OCI-LY1 (cell line): Measurements from ENCODE around the gene PCED1B.

Experiments
- H2AFZ ChIP-seq: fragments of 200-600 bp; sonication (generic), shearing (Covaris generic); 2 replicates; pipeline ENCODE4 v1.6.0; 2014; ENCODE audit warnings: antibody characterized with exemption, mild to moderate bottlenecking, low read length
- H3F3A ChIP-seq: fragments of 200-600 bp; sonication (generic), shearing (Covaris generic); 2 replicates; pipeline ENCODE4 v1.6.0; 2014; ENCODE audit warnings: mild to moderate bottlenecking, antibody characterized with exemption, low read length, moderate library complexity; ENCODE audit not compliant: insufficient read depth
- H3K27ac ChIP-seq: fragments of 200-600 bp; sonication (generic); 2 replicates; pipeline ENCODE4 v1.5.1; 2014; ENCODE audit warnings: low read length, mixed run types, mild to moderate bottlenecking, low read depth; ENCODE audit not compliant: poor library complexity, severe bottlenecking
- H3K27me3 ChIP-seq: fragments of 200-600 bp; sonication (generic); 2 replicates; pipeline ENCODE4 v1.6.0; 2014; ENCODE audit warnings: antibody characterized with exemption, mild to moderate bottlenecking, low read length, moderate library complexity; ENCODE audit not compliant: insufficient read depth
- H3K36me3 ChIP-seq: fragments of 200-600 bp; sonication (generic); 2 replicates; pipeline ENCODE4 v1.6.1; 2014; ENCODE audit warnings: mild to moderate bottlenecking, antibody characterized with exemption, low read length, moderate library complexity, mixed read lengths; ENCODE audit not compliant: insufficient read depth
- H3K4me1 ChIP-seq: fragments of 200-600 bp; sonication (generic); 2 replicates; pipeline ENCODE4 v1.5.1; 2014; ENCODE audit warnings: mild to moderate bottlenecking, low read length, moderate library complexity; ENCODE audit not compliant: insufficient read depth, severe bottlenecking
- H3K4me2 ChIP-seq: fragments of 200-600 bp; sonication (generic), shearing (Covaris generic); 2 replicates; pipeline ENCODE4 v1.6.1; 2014; ENCODE audit warnings: low read length
- H3K4me3 ChIP-seq: fragments of 200-600 bp; sonication (generic); 2 replicates; pipeline ENCODE4 v1.5.1; 2014; ENCODE audit warnings: low read length, low read depth, mild to moderate bottlenecking, mixed read lengths; ENCODE audit not compliant: poor library complexity, severe bottlenecking
- H3K79me2 ChIP-seq: fragments of 200-600 bp; shearing (Covaris generic); 2 replicates; pipeline ENCODE4 v1.6.1; 2016; ENCODE audit warnings: mixed run types, low read length, mixed read lengths; ENCODE audit not compliant: insufficient read depth
- H3K9ac ChIP-seq: fragments of 200-600 bp; sonication (generic), shearing (Covaris generic); 2 replicates; pipeline ENCODE4 v1.6.1; 2014; ENCODE audit warnings: mild to moderate bottlenecking, low read length, mixed read lengths
- H3K9me2 ChIP-seq: fragments of 200-600 bp; sonication (generic), shearing (Covaris generic); 2 replicates; pipeline ENCODE4 v1.6.1; 2014; ENCODE audit warnings: low read depth, mild to moderate bottlenecking, low read length, mixed read lengths
- H3K9me3 ChIP-seq: fragments of 200-600 bp; shearing (Covaris generic); 2 replicates; pipeline ENCODE4 v1.6.1; 2014; ENCODE audit warnings: low read length, mixed read lengths
- H4K20me1 ChIP-seq: fragments of 200-600 bp; sonication (generic), shearing (Covaris generic); 2 replicates; pipeline ENCODE4 v1.6.0; 2016; ENCODE audit warnings: mild to moderate bottlenecking, low read length; ENCODE audit not compliant: insufficient read depth
- EZH2 ChIP-seq: fragments of 200-600 bp; sonication (generic), shearing (Covaris generic); IDR thresholded peaks from 2 replicates; pipeline ENCODE4 v1.8.0; 2017; ENCODE audit warnings: borderline replicate concordance, mixed run types, mild to moderate bottlenecking, antibody characterized with exemption, low read length, moderate library complexity, mixed read lengths
- TF ChIP-seq, protein P1 (sequence below): fragments of 200-600 bp; sonication (generic), shearing (Covaris generic); IDR thresholded peaks from 2 replicates; pipeline ENCODE4 v1.5.1; 2017; ENCODE audit warnings: mild to moderate bottlenecking, antibody characterized with exemption, low read length, moderate library complexity, mixed read lengths

PCED1B gene

DNA sequence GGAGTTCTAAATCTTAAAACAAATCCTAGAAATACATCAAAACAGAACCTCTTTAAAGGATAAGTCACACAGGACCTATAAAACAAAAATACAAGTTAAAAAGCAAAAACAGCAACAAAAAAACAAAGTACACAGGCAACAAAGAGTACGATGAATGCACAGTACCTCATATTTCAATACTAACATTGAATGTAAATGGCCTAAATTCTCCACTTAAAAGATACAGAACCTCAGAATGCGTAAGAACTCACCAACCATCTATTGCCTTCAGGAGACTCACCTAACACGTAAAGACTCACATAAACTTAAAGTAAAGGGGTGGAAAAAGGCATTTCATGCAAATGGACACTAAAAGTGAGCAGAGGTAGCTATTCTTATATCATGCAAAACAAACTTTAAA lies 172.5 kb downstream of the PCED1B start:
- no peaks in the 10 kb centered on the region for H4K20me1 ChIP-seq
- H3K4me1 ChIP-seq = no peaks in the 10 kb centered on the region
- H3K4me3 ChIP-seq = no peak overlapping the region
- H3K9ac ChIP-seq = no peak overlapping the region
- H3K79me2 ChIP-seq = no peaks in the 10 kb centered on the region
- H3K9me2 ChIP-seq = no peaks in the 10 kb centered on the region
- peaks cover 19% of the 10 kb centered on the region for H3K36me3 ChIP-seq
- no peak for TF ChIP-seq EZH2
- TF ChIP-seq, protein P1, sequence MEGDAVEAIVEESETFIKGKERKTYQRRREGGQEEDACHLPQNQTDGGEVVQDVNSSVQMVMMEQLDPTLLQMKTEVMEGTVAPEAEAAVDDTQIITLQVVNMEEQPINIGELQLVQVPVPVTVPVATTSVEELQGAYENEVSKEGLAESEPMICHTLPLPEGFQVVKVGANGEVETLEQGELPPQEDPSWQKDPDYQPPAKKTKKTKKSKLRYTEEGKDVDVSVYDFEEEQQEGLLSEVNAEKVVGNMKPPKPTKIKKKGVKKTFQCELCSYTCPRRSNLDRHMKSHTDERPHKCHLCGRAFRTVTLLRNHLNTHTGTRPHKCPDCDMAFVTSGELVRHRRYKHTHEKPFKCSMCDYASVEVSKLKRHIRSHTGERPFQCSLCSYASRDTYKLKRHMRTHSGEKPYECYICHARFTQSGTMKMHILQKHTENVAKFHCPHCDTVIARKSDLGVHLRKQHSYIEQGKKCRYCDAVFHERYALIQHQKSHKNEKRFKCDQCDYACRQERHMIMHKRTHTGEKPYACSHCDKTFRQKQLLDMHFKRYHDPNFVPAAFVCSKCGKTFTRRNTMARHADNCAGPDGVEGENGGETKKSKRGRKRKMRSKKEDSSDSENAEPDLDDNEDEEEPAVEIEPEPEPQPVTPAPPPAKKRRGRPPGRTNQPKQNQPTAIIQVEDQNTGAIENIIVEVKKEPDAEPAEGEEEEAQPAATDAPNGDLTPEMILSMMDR = no peak
- H2AFZ ChIP-seq = no peak overlapping the region
- H3K4me2 ChIP-seq = no peak overlapping the region
- H3K9me3 ChIP-seq = 0 out of 2 replicates have a peak, but pooled peaks cover 5% of the 10 kb centered on the region
- H3K27me3 ChIP-seq = no peaks in the 10 kb centered on the region
- H3F3A ChIP-seq = no peaks in the 10 kb centered on the region
- no peak overlapping the region for H3K27ac ChIP-seq

DNA sequence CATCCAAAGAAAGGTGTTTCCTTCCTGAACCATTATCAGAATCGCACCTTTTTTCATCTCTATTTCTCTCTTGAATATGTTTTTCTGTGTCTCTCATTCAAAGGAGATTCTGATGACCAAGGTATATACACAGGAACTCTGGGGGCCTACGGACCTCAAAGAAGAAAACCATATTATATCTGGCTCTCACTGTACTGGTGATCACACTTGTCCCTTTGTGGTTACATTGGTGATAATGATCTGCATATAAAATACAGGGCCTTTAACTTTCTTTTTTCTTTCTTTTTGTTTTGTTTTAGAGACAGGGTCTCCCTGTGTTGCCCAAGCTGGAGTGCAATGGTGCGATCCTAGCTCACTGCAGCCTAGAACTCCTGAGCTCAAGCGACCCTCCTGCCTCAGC lies 185.5 kb downstream of the PCED1B start:
- peaks cover 8% of the 10 kb centered on the region; the same call in 1 of the 2 replicates for H3K9me3 ChIP-seq
- no peak overlapping the region for H3K4me3 ChIP-seq
- H3K9me2 ChIP-seq = no peaks in the 10 kb centered on the region
- H3F3A ChIP-seq = no peaks in the 10 kb centered on the region
- no peaks in the 10 kb centered on the region for H3K79me2 ChIP-seq
- no peaks in the 10 kb centered on the region for H3K27me3 ChIP-seq
- H3K9ac ChIP-seq = no peak overlapping the region
- H3K36me3 ChIP-seq = peaks cover 6% of the 10 kb centered on the region; the same call in 1 of the 2 replicates
- TF ChIP-seq, protein P1 = no peak
- TF ChIP-seq EZH2 = no peak
- peaks cover 16% of the 10 kb centered on the region for H3K4me1 ChIP-seq
- H3K27ac ChIP-seq = no peak overlapping the region
- H4K20me1 ChIP-seq = no peaks in the 10 kb centered on the region
- H2AFZ ChIP-seq = no peak overlapping the region
- H3K4me2 ChIP-seq = no peak overlapping the region

DNA sequence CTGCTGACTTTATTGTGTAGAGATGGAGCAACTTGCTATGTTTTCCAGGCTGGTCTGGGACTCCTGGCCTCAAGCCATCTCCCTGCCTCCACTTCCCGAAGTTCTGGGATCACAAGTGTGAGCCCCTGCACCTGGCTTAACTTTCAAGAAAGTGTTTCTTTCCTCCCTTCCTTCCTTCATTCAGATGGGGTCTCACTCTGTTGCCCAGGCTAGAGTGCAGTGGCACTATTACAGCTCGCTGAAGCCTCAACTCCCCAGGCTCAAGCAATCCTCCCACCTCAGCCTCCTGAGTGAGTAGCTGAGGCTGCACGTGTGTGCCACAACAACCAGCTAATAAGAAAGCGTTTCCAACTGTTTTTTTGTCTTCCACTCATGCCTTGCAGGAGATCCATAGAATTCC lies 186.0 kb downstream of the PCED1B start:
- Histone ChIP-seq H3K36me3 (peaks cover 6% of the 10 kb centered on the region; the same call in 1 of the 2 replicates), H4K20me1 (no peaks in the 10 kb centered on the region), H3K27me3 (no peaks in the 10 kb centered on the region), H3K27ac (no peak overlapping the region), H3K9me3 (peaks cover 8% of the 10 kb centered on the region; the same call in 1 of the 2 replicates), H3F3A (no peaks in the 10 kb centered on the region), H3K9me2 (no peaks in the 10 kb centered on the region), H3K9ac (no peak overlapping the region), H3K4me2 (no peak overlapping the region), H3K79me2 (no peaks in the 10 kb centered on the region), H3K4me3 (no peak overlapping the region), H2AFZ (no peak overlapping the region), H3K4me1 (peaks cover 21% of the 10 kb centered on the region)
- TF ChIP-seq, protein P1 = no peak
- no peak for TF ChIP-seq EZH2
